ENCODE measurements around the gene SOX6.

DNA sequence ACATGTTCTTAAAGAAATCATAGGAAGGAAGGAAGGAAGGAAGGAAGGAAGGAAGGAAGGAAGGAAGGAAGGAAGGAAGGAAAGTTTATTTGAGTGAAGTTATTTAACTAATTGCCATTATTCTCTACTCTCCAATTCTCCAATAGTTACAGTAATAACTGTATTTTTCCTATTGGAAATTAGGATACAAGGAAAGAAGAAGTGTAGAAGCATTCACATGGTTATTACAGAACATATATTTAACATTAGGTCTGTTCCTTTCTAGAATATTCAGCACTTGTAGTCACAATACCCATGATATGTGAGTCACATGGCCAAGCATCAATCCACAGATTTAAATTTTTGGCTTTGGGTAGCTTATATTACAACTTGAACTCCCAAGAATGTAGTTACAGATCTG lies 230.6 kb downstream of the SOX6 start:
- TF ChIP-seq, protein P1, sequence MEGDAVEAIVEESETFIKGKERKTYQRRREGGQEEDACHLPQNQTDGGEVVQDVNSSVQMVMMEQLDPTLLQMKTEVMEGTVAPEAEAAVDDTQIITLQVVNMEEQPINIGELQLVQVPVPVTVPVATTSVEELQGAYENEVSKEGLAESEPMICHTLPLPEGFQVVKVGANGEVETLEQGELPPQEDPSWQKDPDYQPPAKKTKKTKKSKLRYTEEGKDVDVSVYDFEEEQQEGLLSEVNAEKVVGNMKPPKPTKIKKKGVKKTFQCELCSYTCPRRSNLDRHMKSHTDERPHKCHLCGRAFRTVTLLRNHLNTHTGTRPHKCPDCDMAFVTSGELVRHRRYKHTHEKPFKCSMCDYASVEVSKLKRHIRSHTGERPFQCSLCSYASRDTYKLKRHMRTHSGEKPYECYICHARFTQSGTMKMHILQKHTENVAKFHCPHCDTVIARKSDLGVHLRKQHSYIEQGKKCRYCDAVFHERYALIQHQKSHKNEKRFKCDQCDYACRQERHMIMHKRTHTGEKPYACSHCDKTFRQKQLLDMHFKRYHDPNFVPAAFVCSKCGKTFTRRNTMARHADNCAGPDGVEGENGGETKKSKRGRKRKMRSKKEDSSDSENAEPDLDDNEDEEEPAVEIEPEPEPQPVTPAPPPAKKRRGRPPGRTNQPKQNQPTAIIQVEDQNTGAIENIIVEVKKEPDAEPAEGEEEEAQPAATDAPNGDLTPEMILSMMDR (IDR thresholded peaks at IDR 0.05) = no peak
- no peak for TF ChIP-seq POLR2A (IDR thresholded peaks at IDR 0.05)

Data from right lobe of liver (tissue), 4 donors.